Neuronal stem cell (in vitro differentiated cells): Measurements from ENCODE around the gene TBC1D25.

Source experiments
- DNase-seq: peaks from one replicate; pipeline ENCODE4 v3.0.0-alpha.2; 2013; ENCODE audit warnings: low spot score
- H2AFZ ChIP-seq: one replicate; pipeline ENCODE4 v1.6.1; 2013; ENCODE audit warnings: mild to moderate bottlenecking, low read length, inconsistent platforms
- H2AK5ac ChIP-seq: 2 replicates; pipeline ENCODE4 v1.6.1; 2013; ENCODE audit warnings: low read depth, mild to moderate bottlenecking, inconsistent platforms, low read length, moderate library complexity, mixed read lengths
- H2BK120ac ChIP-seq: 2 replicates; pipeline ENCODE4 v1.6.1; 2013; ENCODE audit warnings: low read depth, mild to moderate bottlenecking, inconsistent platforms, low read length, moderate library complexity, mixed read lengths
- H2BK12ac ChIP-seq: one replicate; pipeline ENCODE4 v1.6.1; 2013; ENCODE audit warnings: low read length, inconsistent platforms
- H2BK15ac ChIP-seq: 2 replicates; pipeline ENCODE4 v1.6.1; 2013; ENCODE audit warnings: mild to moderate bottlenecking, low read length, inconsistent platforms, mixed read lengths
- H2BK5ac ChIP-seq: one replicate; pipeline ENCODE4 v1.6.1; 2013; ENCODE audit warnings: inconsistent platforms, mild to moderate bottlenecking, low read length, moderate library complexity
- H3K14ac ChIP-seq: one replicate; pipeline ENCODE4 v1.6.1; 2013; ENCODE audit warnings: low read length, inconsistent platforms
- H3K18ac ChIP-seq: 2 replicates; pipeline ENCODE4 v1.6.1; 2013; ENCODE audit warnings: low read length, inconsistent platforms
- H3K23ac ChIP-seq: 2 replicates; pipeline ENCODE4 v1.6.1; 2013; ENCODE audit warnings: low read depth, mild to moderate bottlenecking, mixed read lengths, low read length, inconsistent platforms; ENCODE audit not compliant: poor library complexity
- H3K27ac ChIP-seq: replicated peaks from 3 replicates; pipeline ENCODE4 v1.5.1; 2013; ENCODE audit warnings: low read length, inconsistent platforms
- H3K27me3 ChIP-seq, 3 experiments: 2 replicates each; pipeline ENCODE4 v1.6.1; 2013; ENCODE audit warnings: low read length in 3 of 3, mild to moderate bottlenecking in 2 of 3, inconsistent platforms in 1 of 3, low read depth in 1 of 3, mixed read lengths in 1 of 3, moderate library complexity in 1 of 3; ENCODE audit not compliant: control insufficient read depth in 3 of 3, insufficient read depth in 3 of 3
- H3K36me3 ChIP-seq, 2 donors: replicated peaks in 1 of 2; 2 replicates each; pipeline ENCODE4 v1.6.1; 2013; ENCODE audit warnings: low read length in 2 of 2; ENCODE audit not compliant: control insufficient read depth in 2 of 2, insufficient read depth in 2 of 2
- H3K4ac ChIP-seq: 2 replicates; pipeline ENCODE4 v1.6.1; 2013; ENCODE audit warnings: inconsistent platforms, mild to moderate bottlenecking, low read length, moderate library complexity
- H3K4me1 ChIP-seq, 2 donors: 1 replicate in 1 of 2; 2 replicates in 1 of 2; pipeline ENCODE4 v1.6.1; 2013; ENCODE audit warnings: low read length in 2 of 2, low read depth in 1 of 2; ENCODE audit not compliant: control insufficient read depth in 2 of 2, insufficient read depth in 1 of 2
- H3K4me2 ChIP-seq: one replicate; pipeline ENCODE4 v1.6.1; 2013; ENCODE audit warnings: mild to moderate bottlenecking, low read length, inconsistent platforms; ENCODE audit not compliant: insufficient read depth, poor library complexity, severe bottlenecking
- H3K4me3 ChIP-seq, 2 donors: 2 replicates each; pipeline ENCODE4 v1.5.1; 2013; ENCODE audit warnings: low read length in 2 of 2, mild to moderate bottlenecking in 2 of 2, inconsistent platforms in 1 of 2, moderate library complexity in 1 of 2
- H3K79me1 ChIP-seq: one replicate; pipeline ENCODE4 v1.6.1; 2013; ENCODE audit warnings: low read depth, mild to moderate bottlenecking, inconsistent platforms, low read length, moderate library complexity
- H3K9ac ChIP-seq: one replicate; pipeline ENCODE4 v1.6.1; 2013; ENCODE audit warnings: mild to moderate bottlenecking, low read depth, low read length, inconsistent platforms; ENCODE audit not compliant: poor library complexity
- H3K9me3 ChIP-seq, 2 donors: replicated peaks in 1 of 2; 2 replicates each; pipeline versions ENCODE3 to v1.6.1; 2013; ENCODE audit warnings: low read length in 2 of 2, mild to moderate bottlenecking in 2 of 2, inconsistent platforms in 1 of 2, low read depth in 1 of 2, mixed read lengths in 1 of 2, moderate library complexity in 1 of 2; ENCODE audit not compliant: control insufficient read depth in 2 of 2, insufficient read depth in 1 of 2
- H4K8ac ChIP-seq: one replicate; pipeline ENCODE4 v1.6.1; 2013; ENCODE audit warnings: low read depth, mild to moderate bottlenecking, inconsistent platforms, low read length, moderate library complexity
- H4K91ac ChIP-seq: one replicate; pipeline ENCODE4 v1.6.1; 2013; ENCODE audit warnings: low read length, low read depth, mild to moderate bottlenecking, inconsistent platforms; ENCODE audit not compliant: poor library complexity
- WGBS, 2 donors: extraction: QIAGEN DNeasy Blood & Tissue Kit; methylation state at CpG; one replicate each; pipeline ENCODE4 v1.1.7; 2013; ENCODE audit warnings: missing lambda C conversion rate in 2 of 2, mixed read lengths in 1 of 2; ENCODE audit not compliant: insufficient read length in 2 of 2, insufficient replicate concordance in 1 of 2; ENCODE audit errors: extremely low coverage in 2 of 2; 5-methylcytosine and 5-hydroxymethylcytosine counted together

Gene TBC1D25

DNA sequence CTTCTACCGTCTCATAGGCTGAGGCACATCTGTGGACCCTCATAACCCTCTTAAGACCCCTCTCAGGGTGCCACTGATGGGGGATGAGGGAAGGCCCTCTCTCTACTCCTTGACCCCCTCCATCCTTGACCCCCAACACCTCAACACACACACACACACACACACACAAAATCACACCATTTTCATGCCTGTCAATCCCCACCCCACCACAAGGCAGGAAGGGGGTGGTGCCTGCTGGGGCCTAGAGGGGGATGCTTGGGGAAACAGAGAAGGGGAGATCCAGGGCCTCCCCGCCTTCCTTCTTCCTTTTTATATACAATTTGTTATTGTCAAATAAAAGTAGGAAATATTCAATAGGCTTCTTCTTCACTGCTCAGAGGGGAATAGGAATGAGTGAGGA is 19.1 kb upstream of the TBC1D25 start:
- WGBS, 2 donors: no CpG with 5 or more reads among the region's 2 CpGs
- H3K4me2 ChIP-seq: no peak overlapping the region
- no peak overlapping the region for H4K8ac ChIP-seq
- no peak for DNase-seq
- H3K4me1 ChIP-seq: peaks cover 0 to 3% of the 10 kb centered on the region in 2 donors
- H3K79me1 ChIP-seq: peaks cover 2% of the 10 kb centered on the region
- no peak overlapping the region for H2BK5ac ChIP-seq
- H3K36me3 ChIP-seq: peaks cover 3 to 14% of the 10 kb centered on the region in 2 donors
- no peaks in the 10 kb centered on the region for H3K27me3 ChIP-seq
- H3K9ac ChIP-seq: no peak overlapping the region
- no peak overlapping the region for H3K14ac ChIP-seq
- H3K18ac ChIP-seq: no peak overlapping the region
- H4K91ac ChIP-seq: no peak overlapping the region
- no peak overlapping the region for H2AFZ ChIP-seq
- no peak overlapping the region for H2BK12ac ChIP-seq
- no peak overlapping the region for H2BK15ac ChIP-seq
- no peak overlapping the region for H3K4ac ChIP-seq
- no peak overlapping the region for H3K4me3 ChIP-seq
- H2AK5ac ChIP-seq: no peak overlapping the region
- H3K9me3 ChIP-seq: no peaks in the 10 kb centered on the region
- no peak overlapping the region for H3K27ac ChIP-seq
- no peak overlapping the region for H2BK120ac ChIP-seq
- no peak overlapping the region for H3K23ac ChIP-seq

DNA sequence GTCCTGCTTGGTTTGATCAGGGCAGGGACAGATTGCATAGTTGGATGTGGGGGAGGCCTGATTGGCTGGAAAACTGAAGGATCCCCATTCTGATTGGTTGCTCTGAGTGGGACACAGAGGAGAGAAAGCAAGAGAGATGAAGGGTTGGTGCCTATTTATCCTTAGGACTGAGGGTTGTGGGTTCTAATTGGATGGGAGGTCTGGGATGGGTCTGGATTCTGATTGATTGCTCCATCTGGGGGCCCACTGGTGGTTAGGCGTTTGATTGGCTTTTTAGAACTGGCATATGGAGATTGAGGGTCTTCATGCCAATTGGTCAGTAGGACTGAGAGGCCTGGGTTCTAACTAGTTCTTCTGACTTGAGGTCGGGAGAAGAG is 18.6 kb upstream of the TBC1D25 start:
- Histone ChIP-seq H3K36me3 (peaks cover 3 to 14% of the 10 kb centered on the region in 2 donors), H3K4me3 (peak overlapping the region; percentile 73 to 76), H3K27me3 (no peaks in the 10 kb centered on the region), H3K18ac (no peak overlapping the region), H4K91ac (no peak overlapping the region), H2AFZ (peak overlapping the region; percentile 84), H2BK120ac (no peak overlapping the region), H2BK12ac (no peak overlapping the region), H2BK5ac (no peak overlapping the region), H3K4ac (no peak overlapping the region), H3K27ac (peak overlapping the region; percentile 85), H3K9ac (no peak overlapping the region), H3K4me1 (peaks cover 0 to 3% of the 10 kb centered on the region in 2 donors), H4K8ac (no peak overlapping the region), H2AK5ac (no peak overlapping the region), H3K79me1 (peaks cover 2% of the 10 kb centered on the region), H3K4me2 (peak overlapping the region; percentile 54), H3K14ac (no peak overlapping the region), H3K9me3 (no peaks in the 10 kb centered on the region), H3K23ac (no peak overlapping the region), H2BK15ac (no peak overlapping the region)
- WGBS, 2 donors: no CpG with 5 or more reads among the region's 2 CpGs
- DNase-seq: no peak

- Histone ChIP-seq H3K4me2 (peak within 1 kb of the TSS; percentile 66), H2AK5ac (no peak within 1 kb of the TSS), H3K27ac (peak within 1 kb of the TSS; percentile 85), H2BK5ac (no peak within 1 kb of the TSS), H2BK120ac (no peak within 1 kb of the TSS), H3K23ac (peak within 1 kb of the TSS; percentile 23), H3K9ac (peak within 1 kb of the TSS; percentile 81), H3K27me3 (no peaks in the 10 kb centered on the region), H3K14ac (no peak within 1 kb of the TSS), H2AFZ (peak within 1 kb of the TSS; percentile 84), H3K4me3 (peak within 1 kb of the TSS; percentile 76 to 93), H3K36me3 (peaks cover 5 to 21% of the 10 kb centered on the region in 2 donors), H4K91ac (no peak within 1 kb of the TSS), H3K4me1 (peaks cover 0 to 3% of the 10 kb centered on the region in 2 donors), H2BK12ac (no peak within 1 kb of the TSS), H3K18ac (peak within 1 kb of the TSS; percentile 93), H3K79me1 (peaks cover 3% of the 10 kb centered on the region), H3K9me3 (no peaks in the 10 kb centered on the region), H2BK15ac (no peak within 1 kb of the TSS), H4K8ac (no peak within 1 kb of the TSS), H3K4ac (no peak within 1 kb of the TSS)
- DNase-seq: peak; percentile 71
- WGBS, 2 donors: no CpG with 5 or more reads among the region's 66 CpGs
These were observed 17.9 kb upstream of the TBC1D25 start, which contains the start of gene EBP for GRCh38 chrX:48521353-48522243. EBP (plus strand) TSS chrX:48521808; CDS start chrX:48523772, 1,964 bp downstream.

DNA sequence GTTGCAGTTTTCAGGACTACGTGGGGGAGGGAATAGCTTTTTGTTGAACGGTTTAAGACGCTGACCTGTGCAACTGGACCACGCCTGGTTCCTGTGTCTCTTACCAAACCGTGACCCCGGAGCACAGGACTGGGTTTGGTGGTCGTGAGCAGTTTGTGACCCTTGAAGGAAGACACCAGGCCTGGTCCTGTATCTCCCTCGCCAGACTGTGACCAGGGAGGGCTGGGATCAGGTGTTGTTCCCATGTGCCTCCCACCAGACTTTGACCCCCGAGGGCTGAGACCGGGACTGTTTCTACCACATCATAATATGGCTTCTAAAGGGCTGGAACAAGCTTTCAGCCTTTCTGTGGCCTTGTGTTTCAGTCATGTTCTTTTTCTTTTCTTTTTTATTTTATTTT is 17.2 kb upstream of the TBC1D25 start:
- no peak overlapping the region for H3K14ac ChIP-seq
- H3K4me2 ChIP-seq: peak overlapping the region; percentile 66
- H3K4ac ChIP-seq: no peak overlapping the region
- H4K91ac ChIP-seq: no peak overlapping the region
- peaks cover 0 to 3% of the 10 kb centered on the region in 2 donors for H3K4me1 ChIP-seq
- no peaks in the 10 kb centered on the region for H3K27me3 ChIP-seq
- H2BK120ac ChIP-seq: no peak overlapping the region
- no peak overlapping the region for H3K23ac ChIP-seq
- H2AK5ac ChIP-seq: no peak overlapping the region
- peak overlapping the region; percentile 82 for H3K27ac ChIP-seq
- DNase-seq: no peak
- no peak overlapping the region for H2BK15ac ChIP-seq
- no peaks in the 10 kb centered on the region for H3K9me3 ChIP-seq
- H3K79me1 ChIP-seq: peaks cover 3% of the 10 kb centered on the region
- H2BK5ac ChIP-seq: no peak overlapping the region
- WGBS, 2 donors: no CpG with 5 or more reads among the region's 10 CpGs
- H3K4me3 ChIP-seq: peak overlapping the region; percentile 76 to 93
- no peak overlapping the region for H2BK12ac ChIP-seq
- no peak overlapping the region for H4K8ac ChIP-seq
- no peak overlapping the region for H3K18ac ChIP-seq
- peak overlapping the region; percentile 81 for H3K9ac ChIP-seq
- peak overlapping the region; percentile 84 for H2AFZ ChIP-seq
- peaks cover 12 to 28% of the 10 kb centered on the region in 2 donors for H3K36me3 ChIP-seq
